H1 (cell line): ENCODE measurements around the gene CEP72. TPM values are rescaled to one million over a fixed set of nuclear protein-coding genes. Genes with fewer than 3 reads are reported as not detected.

Experiments used
- CTCF ChIA-PET: fragments of 300-600 bp; sonication (Branson Sonifier 250); formaldehyde crosslinking; loops from one replicate; lab custom pipeline; 2021; ENCODE audit not compliant: partially characterized antibody; lab: Charles Lee
- POLR2A ChIA-PET: fragments of 300-600 bp; sonication (Branson Sonifier 250); formaldehyde crosslinking; loops from one replicate; lab custom pipeline; 2021; ENCODE audit warnings: inconsistent platforms; ENCODE audit not compliant: partially characterized antibody; lab: Charles Lee
- DNase-seq, 2 experiments: peaks; one replicate each; pipeline versions ENCODE4 v3.0.0 to v3.0.0-alpha.2; 2010 to 2022; ENCODE audit warnings: low spot score in 2 of 2, low read depth in 1 of 2, mixed read lengths in 1 of 2
- FAIRE-seq: peaks from 2 replicates; lab custom pipeline; 2011; peaks lifted over from hg19 to GRCh38; lab: Jason Lieb, UNC
- H2AFZ ChIP-seq: 2 replicates; pipeline ENCODE4 v1.8.1; 2012; ENCODE audit warnings: low read length, inconsistent platforms
- H2AK5ac ChIP-seq: 2 replicates; pipeline ENCODE4 v1.6.1; 2013; ENCODE audit warnings: low read depth, low read length
- H2BK120ac ChIP-seq: replicated peaks from 2 replicates; pipeline ENCODE3; 2013; ENCODE audit warnings: low read depth, low read length, inconsistent platforms
- H2BK12ac ChIP-seq: 2 replicates; pipeline ENCODE4 v1.6.1; 2013; ENCODE audit warnings: low read depth, low read length
- H2BK15ac ChIP-seq: 2 replicates; pipeline ENCODE4 v1.6.1; 2013; ENCODE audit warnings: low read length
- H2BK20ac ChIP-seq: 2 replicates; pipeline ENCODE4 v1.6.1; 2013; ENCODE audit warnings: low read length
- H2BK5ac ChIP-seq: 2 replicates; pipeline ENCODE4 v1.6.1; 2013; ENCODE audit warnings: low read depth, low read length
- H3K14ac ChIP-seq: 2 replicates; pipeline ENCODE4 v1.6.1; 2013; ENCODE audit warnings: inconsistent platforms; ENCODE audit not compliant: insufficient read length
- H3K18ac ChIP-seq: 2 replicates; pipeline ENCODE4 v1.6.1; 2013; ENCODE audit warnings: low read length; ENCODE audit errors: extremely low read depth
- H3K23ac ChIP-seq: 2 replicates; pipeline ENCODE4 v1.6.1; 2013; ENCODE audit warnings: inconsistent platforms; ENCODE audit not compliant: insufficient read length
- H3K23me2 ChIP-seq: 2 replicates; pipeline ENCODE4 v1.6.1; 2013; ENCODE audit warnings: low read depth, low read length
- H3K27ac ChIP-seq: 2 replicates; pipeline ENCODE4 v1.6.1; 2011; ENCODE audit warnings: low read depth, low read length, inconsistent platforms
- H3K27me3 ChIP-seq, 4 experiments: replicated peaks in 1 of 4; 1 replicate in 1 of 4; 2 replicates in 3 of 4; pipeline versions ENCODE4 v1.6.1 to v1.8.1; 2011 to 2013; ENCODE audit warnings: low read length in 3 of 4, mild to moderate bottlenecking in 3 of 4, inconsistent platforms in 2 of 4, mixed read lengths in 2 of 4, moderate library complexity in 1 of 4; ENCODE audit not compliant: control insufficient read depth in 3 of 4, insufficient read depth in 3 of 4; ENCODE audit errors: extremely low read depth in 1 of 4
- H3K36me3 ChIP-seq, 4 experiments: 2 replicates each; pipeline versions ENCODE4 v1.6.1 to v1.8.1; 2011 to 2013; ENCODE audit warnings: mild to moderate bottlenecking in 4 of 4, low read length in 3 of 4, moderate library complexity in 2 of 4, control low read depth in 1 of 4, inconsistent platforms in 1 of 4; ENCODE audit not compliant: insufficient read depth in 4 of 4, control insufficient read depth in 2 of 4
- H3K4ac ChIP-seq: replicated peaks from 2 replicates; pipeline ENCODE3; 2013; ENCODE audit warnings: low read length, low read depth, mixed read lengths, inconsistent platforms; ENCODE audit not compliant: insufficient read length
- H3K4me1 ChIP-seq, 4 experiments: replicated peaks in 1 of 4; 1 replicate in 1 of 4; 2 replicates in 3 of 4; pipeline versions ENCODE4 v1.6.1 to v1.8.1; 2011 to 2013; ENCODE audit warnings: low read length in 3 of 4, inconsistent platforms in 2 of 4, mixed read lengths in 1 of 4; ENCODE audit not compliant: insufficient read depth in 4 of 4, control insufficient read depth in 3 of 4
- H3K4me2 ChIP-seq, 2 experiments: 2 replicates each; pipeline versions ENCODE4 v1.6.1 to v1.8.1; 2011 to 2013; ENCODE audit warnings: low read depth in 2 of 2, low read length in 2 of 2, control low read depth in 1 of 2, inconsistent platforms in 1 of 2, mild to moderate bottlenecking in 1 of 2; ENCODE audit not compliant: insufficient read depth in 1 of 2
- H3K4me3 ChIP-seq, 4 experiments: fragments of 200-600, 300-600 bp in 1 of 4; sonication (generic), shearing (Covaris generic), sonication (Bioruptor Twin) in 1 of 4; 2 replicates each; pipeline versions ENCODE4 v1.5.1 to v1.8.1; 2011 to 2016; ENCODE audit warnings: low read length in 4 of 4, low read depth in 3 of 4, control low read depth in 2 of 4, inconsistent platforms in 2 of 4, mild to moderate bottlenecking in 2 of 4, mixed read lengths in 1 of 4, moderate library complexity in 1 of 4; ENCODE audit not compliant: insufficient read depth in 2 of 4; ENCODE audit errors: extremely low read depth in 1 of 4
- H3K56ac ChIP-seq: replicated peaks from 2 replicates; pipeline ENCODE3; 2013; ENCODE audit warnings: low read depth, mild to moderate bottlenecking, mixed read lengths, low read length, inconsistent platforms; ENCODE audit not compliant: insufficient read length
- H3K79me1 ChIP-seq: 2 replicates; pipeline ENCODE4 v1.6.1; 2013; ENCODE audit warnings: low read depth, low read length, control low read depth
- H3K79me2 ChIP-seq, 2 experiments: 2 replicates each; pipeline versions ENCODE4 v1.6.1 to v1.8.1; 2012 to 2013; ENCODE audit warnings: low read length in 2 of 2, mild to moderate bottlenecking in 2 of 2, inconsistent platforms in 1 of 2; ENCODE audit not compliant: insufficient read depth in 2 of 2, control insufficient read depth in 1 of 2
- H3K9ac ChIP-seq, 4 experiments: replicated peaks in 1 of 4; 1 replicate in 1 of 4; 2 replicates in 3 of 4; pipeline versions ENCODE4 v1.6.1 to v1.8.1; 2011 to 2013; ENCODE audit warnings: low read depth in 3 of 4, low read length in 3 of 4, control low read depth in 2 of 4, mild to moderate bottlenecking in 2 of 4, moderate library complexity in 2 of 4, inconsistent platforms in 1 of 4; ENCODE audit errors: extremely low read depth in 1 of 4
- H3K9me3 ChIP-seq, 2 experiments: 2 replicates each; pipeline versions ENCODE4 v1.6.1 to v1.8.1; 2012 to 2013; ENCODE audit warnings: mild to moderate bottlenecking in 2 of 2, moderate library complexity in 2 of 2, control low read depth in 1 of 2, inconsistent platforms in 1 of 2, low read depth in 1 of 2, low read length in 1 of 2, mixed read lengths in 1 of 2; ENCODE audit not compliant: insufficient read depth in 2 of 2
- H4K20me1 ChIP-seq, 2 experiments: replicated peaks in 1 of 2; 2 replicates each; pipeline versions ENCODE3 to v1.8.1; 2011 to 2013; ENCODE audit warnings: inconsistent platforms in 2 of 2, low read length in 2 of 2, mild to moderate bottlenecking in 1 of 2; ENCODE audit not compliant: insufficient read depth in 2 of 2, control insufficient read depth in 1 of 2
- H4K5ac ChIP-seq: 2 replicates; pipeline ENCODE4 v1.6.1; 2013; ENCODE audit warnings: low read length, low read depth, mixed read lengths, inconsistent platforms; ENCODE audit not compliant: insufficient read length
- H4K8ac ChIP-seq: 2 replicates; pipeline ENCODE4 v1.8.0; 2013; ENCODE audit warnings: mild to moderate bottlenecking, moderate library complexity, low read length, inconsistent platforms; ENCODE audit not compliant: insufficient read depth; ENCODE audit errors: extremely low read depth
- H4K91ac ChIP-seq: replicated peaks from 2 replicates; pipeline ENCODE3; 2013; ENCODE audit warnings: low read length, mixed read lengths, inconsistent platforms; ENCODE audit not compliant: insufficient read length
- NANOG ChIP-seq: IDR thresholded peaks from 2 replicates; pipeline ENCODE4 v1.6.1; 2011; ENCODE audit warnings: low read length, low read depth, mild to moderate bottlenecking, inconsistent platforms; ENCODE audit not compliant: insufficient read depth, poor library complexity, severe bottlenecking
- WGBS, 2 experiments: shearing (Covaris generic) in 1 of 2; methylation state at CpG; one replicate each; pipeline versions ENCODE4 v1.1.6 to v1.1.7; 2013 to 2015; ENCODE audit warnings: low lambda C conversion rate in 2 of 2, mixed read lengths in 2 of 2, inconsistent platforms in 1 of 2, low coverage in 1 of 2, missing lambda C conversion rate in 1 of 2; ENCODE audit not compliant: insufficient replicate concordance in 2 of 2, insufficient coverage in 1 of 2, insufficient read length in 1 of 2; ENCODE audit errors: extremely low coverage in 1 of 2, missing lambda C conversion rate in 1 of 2; 5-methylcytosine and 5-hydroxymethylcytosine counted together
- polyA plus RNA-seq, 7 experiments: library from polyadenylated mRNA; depleted of rRNA in 3 of 7; stranded (reverse) in 5 of 7; unstranded in 2 of 7; fragments of >200 nt in 5 of 7; fragments of 200-250 nt in 2 of 7; gene quantifications; 1 replicate in 5 of 7; 2 replicates in 1 of 7; 4 replicates in 1 of 7; pipeline versions ENCODE4 v1.2.1 to v1.2.3, GENCODE V29; 2011 to 2013; ENCODE audit warnings: missing spikeins in 2 of 7, mixed read lengths in 2 of 7
- total RNA-seq: library from RNA; stranded (reverse); fragmentation: NEBNext Ultra II Directional; extraction: Animal tissue kit (Norgen Biotek cat#: 25700); gene quantifications from 2 replicates; pipeline ENCODE4 v1.2.1, GENCODE V29; 2021

Gene CEP72
- total and polyA plus RNA-seq, 2 of the 8 experiments (the other 6 are each of a cell fraction or from before 2014, with no cell fraction given) = 13.1 to 19.6 TPM

DNA sequence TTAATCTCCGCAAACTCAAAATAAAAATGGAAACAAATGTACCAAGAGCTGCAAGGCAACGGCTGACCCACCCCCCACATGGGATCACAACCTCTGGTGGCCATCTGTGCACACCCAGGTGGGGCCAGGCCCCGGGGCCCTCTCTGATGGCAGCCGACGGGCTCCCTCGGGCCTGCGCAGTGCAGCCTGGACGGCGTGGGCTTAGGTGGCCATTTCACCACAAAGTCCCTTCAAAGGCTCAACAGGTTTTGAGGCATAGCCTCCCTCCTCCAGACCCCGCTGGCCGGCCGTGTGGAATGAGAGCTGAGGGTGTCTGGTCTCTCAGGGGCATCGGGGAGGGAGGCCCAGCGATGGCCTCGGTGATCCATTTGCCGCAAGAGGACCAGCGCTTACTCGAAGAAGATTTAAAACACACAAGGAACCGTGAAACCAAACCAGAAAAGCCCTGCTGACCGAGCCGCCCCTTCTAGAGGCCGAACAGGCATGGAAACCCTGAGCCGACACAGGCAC, 42.7 kb upstream of the CEP72 start:
- Histone ChIP-seq H3K23me2 (no peaks in the 10 kb centered on the region), H2AK5ac (no peak overlapping the region), H2BK120ac (no peak overlapping the region), H3K79me2 (no peaks in the 10 kb centered on the region), H2BK5ac (no peak overlapping the region), H2BK12ac (no peak overlapping the region), H2AFZ (no peak overlapping the region), H3K9ac (no peak overlapping the region), H3K27me3 (peaks cover 2 to 12% (median 6%) of the 10 kb centered on the region in 4 experiments; a peak in 5 of 7 replicates), H2BK15ac (no peak overlapping the region), H4K91ac (no peak overlapping the region), H3K4me3 (no peak overlapping the region), H3K79me1 (no peaks in the 10 kb centered on the region), H3K9me3 (no peaks in the 10 kb centered on the region), H2BK20ac (no peak overlapping the region), H3K18ac (no peak overlapping the region), H4K8ac (no peak overlapping the region), H3K4me2 (no peak overlapping the region), H3K4me1 (no peaks in the 10 kb centered on the region), H3K23ac (no peak overlapping the region), H4K5ac (no peak overlapping the region), H3K36me3 (no peaks in the 10 kb centered on the region), H3K27ac (no peak overlapping the region), H3K56ac (no peak overlapping the region), H4K20me1 (no peaks in the 10 kb centered on the region), H3K4ac (no peak overlapping the region), H3K14ac (no peak overlapping the region)
- TF ChIP-seq NANOG = no peak
- WGBS, 2 experiments = 91% methylated on average over 23 of the region's 23 CpGs; no CpG with 5 or more reads in 1 of the 2 experiments
- FAIRE-seq (no peak), DNase-seq (no peak)
- ChIA-PET POLR2A (no interaction called here), CTCF (interaction anchor here (0.8 kb wide), 1 partner anchor 232 kb away, joined by 4 read pairs; no protein-coding TSS in a partner anchor)
